Uterus (tissue), 4 donors: ENCODE data around the gene TTC38. TPM values are rescaled to one million over a fixed set of nuclear protein-coding genes. Genes with fewer than 3 reads are reported as not detected.

Source experiments
- DNase-seq, 2 donors: peaks; one replicate each; pipeline ENCODE4 v3.0.0-alpha.2; 2019 to 2020
- H3K27ac ChIP-seq, 2 donors: fragments of 200-600 bp; sonication (generic); 1 replicate in 1 of 2; 2 replicates in 1 of 2; pipeline ENCODE4 v1.5.1; 2016 to 2018
- H3K27me3 ChIP-seq, 2 donors: fragments of 200-600 bp; sonication (generic); one replicate each; pipeline ENCODE4 v1.5.1; 2018 to 2019; ENCODE audit warnings: control low read depth in 1 of 2
- H3K36me3 ChIP-seq, 2 donors: fragments of 200-600 bp; sonication (generic); one replicate each; pipeline ENCODE4 v1.5.1; 2019; ENCODE audit warnings: control low read depth in 1 of 2
- H3K4me1 ChIP-seq, 2 donors: fragments of 200-600 bp; sonication (generic); one replicate each; pipeline ENCODE4 v1.5.1; 2018 to 2019; ENCODE audit warnings: control low read depth in 1 of 2
- H3K4me3 ChIP-seq, 2 donors: fragments of 200-600 bp; sonication (generic); 1 replicate in 1 of 2; 2 replicates in 1 of 2; pipeline ENCODE4 v1.5.1; 2018 to 2019; ENCODE audit warnings: mild to moderate bottlenecking in 1 of 2
- H3K9me3 ChIP-seq, 2 donors: fragments of 200-600 bp; sonication (generic); one replicate each; pipeline ENCODE4 v1.5.1; 2019; ENCODE audit warnings: control low read depth in 1 of 2
- CTCF ChIP-seq, 4 experiments: fragments of 200-600 bp in 2 of 4; fragments of 450-650 bp in 2 of 4; sonication (generic) in 2 of 4; IDR thresholded peaks; one replicate each; pipeline ENCODE4 v1.5.1; 2016 to 2019; ENCODE audit warnings: antibody characterized with exemption in 4 of 4, mild to moderate bottlenecking in 2 of 4, moderate library complexity in 1 of 4
- POLR2A ChIP-seq, 2 donors: fragments of 450-650 bp; IDR thresholded peaks; one replicate each; pipeline ENCODE4 v1.6.1; 2016; ENCODE audit warnings: antibody characterized with exemption in 2 of 2, mild to moderate bottlenecking in 1 of 2, moderate library complexity in 1 of 2
- intact Hi-C: fragments of 100-400 bp; cut with DNase I; formaldehyde crosslinking; loops from one replicate; pipeline ENCODE4 v1.15.1; 2023; ENCODE audit warnings: low total_unique reads
- total RNA-seq, 4 donors: library from RNA; depleted of rRNA in 3 of 4; stranded (reverse); fragments of >200 nt in 3 of 4; gene quantifications; one replicate each; pipeline versions ENCODE4 v1.1.0 to v1.2.4, GENCODE V29; 2014 to 2023
- donor health status: DM: yes; HTN: yes; CAD: no.

Gene TTC38
- total RNA-seq, 4 donors from 2014 or later, result 7.7 to 50.0 (median 45.0) TPM

- Histone ChIP-seq H3K36me3 (no peaks in the 10 kb centered on the region), H3K9me3 (no peaks in the 10 kb centered on the region), H3K27ac (no peak overlapping the region), H3K4me3 (no peak overlapping the region), H3K27me3 (no peaks in the 10 kb centered on the region), H3K4me1 (peaks cover 0 to 5% of the 10 kb centered on the region in 2 donors)
- intact Hi-C loops, result loop anchor here (10.0 kb wide), 1 partner anchor 111 kb away; no protein-coding TSS in a partner anchor
- DNase-seq, result no peak
- no peak for TF ChIP-seq CTCF (IDR thresholded peaks at IDR 0.05)
- no peak for TF ChIP-seq POLR2A (IDR thresholded peaks at IDR 0.05)
Observed at GRCh38 chr22:46246178-46246577, 21.6 kb upstream of the TTC38 start.

- Histone ChIP-seq H3K4me1 (peaks cover 0 to 6% of the 10 kb centered on the region in 2 donors), H3K27me3 (no peaks in the 10 kb centered on the region), H3K27ac (no peak overlapping the region), H3K36me3 (no peaks in the 10 kb centered on the region), H3K9me3 (no peaks in the 10 kb centered on the region), H3K4me3 (no peak overlapping the region)
- intact Hi-C loops, result loop anchor here (10.0 kb wide), 1 partner anchor 113 kb away; no protein-coding TSS in a partner anchor
- TF ChIP-seq CTCF (IDR thresholded peaks at IDR 0.05) (no peak), POLR2A (IDR thresholded peaks at IDR 0.05) (no peak)
- DNase-seq, result no peak
Observed at GRCh38 chr22:46247443-46247975, 20.3 kb upstream of the TTC38 start.

- peak; percentile 80 to 83 for TF ChIP-seq POLR2A (IDR thresholded peaks at IDR 0.05)
- peak in 3 of 4 experiments; percentile 2 to 18 (median 3) for TF ChIP-seq CTCF (IDR thresholded peaks at IDR 0.05)
- peak within 1 kb of the TSS; percentile 67 to 90 for H3K4me3 ChIP-seq
- H3K9me3 ChIP-seq, result no peaks in the 10 kb centered on the region
- H3K4me1 ChIP-seq, result peaks cover 0 to 6% of the 10 kb centered on the region in 2 donors
- no peaks in the 10 kb centered on the region for H3K27me3 ChIP-seq
- H3K27ac ChIP-seq, result peak within 1 kb of the TSS; percentile 72 to 85
- H3K36me3 ChIP-seq, result no peaks in the 10 kb centered on the region
- intact Hi-C loops, result no loop called here
- DNase-seq, result peak; percentile 82 to 88
Observed at GRCh38 chr22:46250035-46250782, 17.6 kb upstream of the TTC38 start, which contains the start of gene CDPF1. TSS of gene CDPF1 (minus strand) at chr22:46250293. CDS start at chr22:46248284, 2,009 bp downstream.

- Histone ChIP-seq H3K27ac (peak overlapping the region; percentile 72 to 85), H3K4me3 (peak overlapping the region; percentile 67 to 90), H3K27me3 (no peaks in the 10 kb centered on the region), H3K4me1 (peaks cover 0 to 6% of the 10 kb centered on the region in 2 donors), H3K9me3 (no peaks in the 10 kb centered on the region), H3K36me3 (no peaks in the 10 kb centered on the region)
- intact Hi-C loops, result no loop called here
- TF ChIP-seq CTCF (IDR thresholded peaks at IDR 0.05) (no peak), POLR2A (IDR thresholded peaks at IDR 0.05) (no peak)
- DNase-seq, result no peak
Observed at GRCh38 chr22:46250783-46251125, 17.1 kb upstream of the TTC38 start.

- Histone ChIP-seq H3K27ac (no peak overlapping the region), H3K36me3 (no peaks in the 10 kb centered on the region), H3K27me3 (no peaks in the 10 kb centered on the region), H3K4me1 (peaks cover 0 to 6% of the 10 kb centered on the region in 2 donors), H3K9me3 (no peaks in the 10 kb centered on the region), H3K4me3 (peak overlapping the region in 1 of 2 donors; percentile 67)
- intact Hi-C loops, result no loop called here
- DNase-seq, result no peak
- TF ChIP-seq CTCF (IDR thresholded peaks at IDR 0.05), result no peak
- TF ChIP-seq POLR2A (IDR thresholded peaks at IDR 0.05), result no peak
Observed at GRCh38 chr22:46251266-46251665, 16.5 kb upstream of the TTC38 start.
